Measurements from ENCODE around the gene GLYR1.

The GLYR1 gene

DNA sequence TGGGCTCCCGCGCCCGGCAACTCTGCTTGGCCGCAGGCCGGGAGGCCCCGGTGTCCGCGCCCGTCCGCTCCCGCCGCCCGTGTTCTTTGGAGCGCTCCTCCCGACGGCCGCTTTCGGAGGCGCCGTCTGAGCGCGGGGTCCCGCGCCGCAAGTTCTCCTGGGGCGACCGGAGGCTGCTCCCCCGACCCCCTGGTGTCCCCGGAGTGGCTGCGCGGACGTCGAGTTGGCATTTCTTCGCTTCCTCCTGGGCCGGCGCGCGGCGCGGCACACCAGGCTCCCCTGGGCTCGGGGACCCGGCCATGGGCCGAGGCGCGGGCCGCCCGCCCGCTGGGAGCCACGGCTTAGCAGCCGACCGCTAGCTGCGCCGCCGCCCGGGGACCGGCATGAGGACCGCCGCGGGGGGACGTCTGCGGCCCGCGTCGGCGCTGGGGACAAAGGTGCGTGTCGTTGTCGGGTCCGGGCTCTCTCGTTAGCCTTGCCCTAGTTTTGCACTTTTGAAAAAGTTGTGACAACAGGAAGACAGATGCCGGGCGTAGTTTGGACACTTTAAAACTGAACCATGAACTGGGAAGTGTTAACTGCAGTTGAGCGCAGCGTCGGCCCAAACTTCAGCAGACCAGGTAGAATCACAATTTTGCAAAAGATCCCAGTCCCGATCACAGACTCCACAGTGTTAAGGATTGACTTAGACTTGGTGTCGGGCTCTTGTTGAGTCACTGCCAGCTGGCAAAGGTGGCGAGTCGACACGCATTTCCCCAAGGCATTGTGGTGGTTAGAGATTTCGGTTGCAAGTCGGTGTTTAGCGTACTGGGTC is 893 bp upstream of the GLYR1 start:
- peak; percentile 66 for DNase-seq (ENCODE audit: low spot score)

- DNase-seq (ENCODE audit: low spot score), result peak; percentile 38
These were observed 586 bp downstream of the GLYR1 start for GRCh38 chr16:4846503-4846900.

- DNase-seq (ENCODE audit: low spot score), result no peak
These were observed 6.1 kb downstream of the GLYR1 start for GRCh38 chr16:4840984-4841383.

- DNase-seq (ENCODE audit: low spot score), result no peak
These were observed 7.1 kb downstream of the GLYR1 start for GRCh38 chr16:4839942-4840341.

DNA sequence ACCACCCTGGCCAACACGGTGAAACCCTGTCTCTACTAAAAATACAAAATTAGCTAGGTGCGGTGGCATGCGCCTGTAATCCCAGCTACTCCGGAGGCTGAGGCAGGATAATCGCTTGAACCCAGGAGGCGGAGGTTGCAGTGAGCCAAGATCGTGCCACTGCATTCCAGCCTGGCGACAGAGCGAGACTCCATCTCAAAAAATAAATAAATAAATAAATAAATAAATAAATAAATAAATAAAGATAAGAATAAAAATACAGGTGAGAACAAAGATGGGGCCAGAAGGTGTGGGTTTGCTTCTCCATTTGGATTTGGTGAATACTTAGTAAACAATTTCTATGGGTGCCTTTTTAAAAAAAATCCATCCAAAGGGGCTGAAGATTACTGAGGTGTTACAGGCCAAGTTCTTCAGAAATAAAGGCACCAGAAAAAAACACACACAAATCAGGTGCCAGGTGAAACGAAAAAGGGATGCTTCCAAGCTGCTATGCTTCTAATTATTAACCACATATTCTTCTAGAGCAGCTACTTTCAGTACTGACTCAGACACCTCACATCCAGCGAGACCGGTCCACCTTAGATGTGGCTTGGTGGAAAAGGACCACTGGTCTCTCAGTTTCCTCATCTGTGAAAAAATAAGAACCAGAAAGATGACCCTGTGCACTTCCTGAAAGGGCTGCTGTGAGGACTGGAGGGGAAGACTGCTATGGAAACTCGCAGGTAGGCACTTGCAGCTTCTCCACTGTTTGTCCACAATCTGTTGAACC is 9.2 kb downstream of the GLYR1 start:
- no peak for DNase-seq (ENCODE audit: low spot score)

- no peak for DNase-seq (ENCODE audit: low spot score)
These were observed 10.4 kb downstream of the GLYR1 start for GRCh38 chr16:4836727-4837126.

DNA sequence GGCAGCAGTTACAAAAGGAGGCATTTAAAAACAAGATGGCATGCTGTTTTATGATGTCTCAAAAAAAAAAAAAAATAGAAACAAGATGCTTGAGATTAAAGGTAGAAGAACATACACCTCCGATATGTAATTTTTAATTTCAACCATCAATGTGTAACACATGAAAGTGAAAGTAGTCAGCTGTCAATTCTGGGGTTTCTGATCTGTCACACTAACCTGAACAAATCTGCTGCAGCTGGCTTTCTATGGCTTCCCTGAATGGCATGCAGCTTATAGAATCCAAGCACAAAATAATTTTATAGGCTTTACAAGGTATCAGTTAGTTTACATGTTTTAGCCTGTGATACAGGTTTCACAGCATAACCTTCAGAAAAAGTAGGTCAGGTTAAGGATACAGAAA is 13.5 kb downstream of the GLYR1 start:
- DNase-seq (ENCODE audit: low spot score), result no peak

DNA sequence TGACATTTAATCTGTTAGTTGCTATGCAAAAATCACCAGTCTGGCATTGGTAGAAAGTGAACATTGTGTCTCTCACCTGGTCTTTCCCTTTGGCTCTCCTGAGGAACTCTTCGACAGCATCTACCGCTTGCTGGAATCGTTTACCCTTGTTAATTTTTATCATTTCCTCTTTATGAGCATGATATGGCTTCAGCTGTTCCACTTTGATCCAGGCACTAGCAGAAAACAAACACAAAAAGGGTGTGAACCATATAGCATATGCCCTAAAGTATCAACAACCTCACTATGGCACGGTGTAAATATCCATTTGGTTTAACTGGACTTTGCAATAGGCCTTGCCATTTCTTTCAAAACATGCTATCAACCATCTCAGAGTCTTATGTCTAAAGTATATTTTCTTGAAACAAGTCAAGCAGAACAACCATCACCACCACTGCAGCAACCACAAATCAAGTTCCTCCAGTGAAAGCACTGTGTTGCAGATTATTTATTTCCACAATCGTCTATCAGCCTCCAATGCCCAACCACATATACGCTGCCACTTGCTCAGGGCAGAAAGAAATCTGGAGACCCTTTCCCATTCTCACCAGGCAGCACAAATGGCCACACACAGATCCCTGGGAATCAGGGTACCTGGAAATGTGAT is 14.3 kb downstream of the GLYR1 start:
- DNase-seq (ENCODE audit: low spot score), result no peak

DNA sequence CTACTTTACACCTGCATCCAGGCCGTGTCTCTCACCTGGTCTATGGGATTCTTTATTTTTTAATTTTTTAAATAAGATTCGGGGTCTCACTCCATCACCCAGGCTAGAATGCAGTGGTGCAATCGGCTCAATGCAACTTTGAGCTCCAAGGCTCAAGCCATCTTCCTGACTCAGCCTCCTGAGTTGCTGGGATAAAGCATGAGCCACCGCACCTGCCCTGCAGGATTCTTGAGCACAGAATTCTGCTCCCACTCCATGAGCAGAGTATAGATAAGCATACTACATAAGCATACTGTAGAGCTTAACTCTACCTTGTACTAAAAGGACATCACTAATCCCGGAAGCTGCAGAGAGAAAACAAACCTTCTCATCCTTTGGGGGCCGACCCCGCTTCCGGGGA is 15.5 kb downstream of the GLYR1 start:
- no peak for DNase-seq (ENCODE audit: low spot score)

DNA sequence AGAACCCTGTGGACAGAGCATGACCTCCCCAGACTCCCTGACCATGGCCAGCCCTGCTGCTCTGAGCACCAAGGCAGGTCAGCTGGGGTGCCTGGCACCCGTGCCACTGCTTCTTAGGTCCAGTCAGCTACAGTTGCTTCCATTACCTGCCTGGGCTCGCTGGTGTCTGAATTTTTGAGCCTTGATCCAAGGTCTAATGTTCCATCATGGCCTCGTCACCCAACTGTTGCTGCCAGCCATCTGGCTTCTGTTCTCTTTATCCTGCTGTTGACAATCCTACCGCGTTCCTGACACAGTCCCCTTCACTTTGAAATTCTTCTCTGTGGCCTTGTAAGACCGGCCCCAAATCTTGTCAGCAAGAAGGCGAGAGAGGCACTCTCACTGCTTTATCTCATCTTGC is 16.7 kb downstream of the GLYR1 start:
- DNase-seq (ENCODE audit: low spot score), result no peak

DNA sequence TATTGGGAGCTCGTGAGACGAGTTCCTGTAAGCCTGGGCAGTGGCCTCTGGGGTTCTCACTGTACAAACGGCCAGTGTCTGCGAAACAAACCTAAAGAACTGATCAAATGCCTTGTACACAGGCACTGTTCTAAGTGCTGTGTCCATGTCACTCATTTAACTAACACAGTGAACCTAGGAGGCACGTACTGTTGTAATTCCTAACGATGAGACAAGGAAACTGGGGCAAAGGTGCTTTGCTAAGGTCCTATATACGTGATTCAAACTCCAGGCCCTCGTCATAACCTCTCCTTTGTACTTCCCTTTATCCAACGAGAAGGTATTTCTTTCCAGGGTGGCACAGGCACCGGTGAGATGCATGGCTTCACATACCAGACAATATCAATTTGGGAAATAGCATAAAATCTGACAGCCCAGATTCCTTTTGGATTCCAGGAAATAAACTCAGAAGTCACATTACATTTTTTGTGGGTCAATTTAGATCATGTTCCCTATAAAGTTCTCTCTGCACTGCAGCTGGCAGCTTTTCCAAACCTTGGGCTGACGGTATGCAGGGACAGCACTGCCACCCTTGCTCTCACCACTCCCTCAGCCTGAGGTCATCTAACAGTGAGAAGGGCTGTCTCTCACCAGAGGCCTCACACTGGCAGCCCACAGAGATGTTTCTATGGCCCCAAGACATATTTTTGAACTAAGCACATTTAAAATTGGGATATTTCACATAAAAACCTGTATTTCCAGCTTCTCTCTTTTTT is 18.3 kb downstream of the GLYR1 start:
- no peak for DNase-seq (ENCODE audit: low spot score)

DNA sequence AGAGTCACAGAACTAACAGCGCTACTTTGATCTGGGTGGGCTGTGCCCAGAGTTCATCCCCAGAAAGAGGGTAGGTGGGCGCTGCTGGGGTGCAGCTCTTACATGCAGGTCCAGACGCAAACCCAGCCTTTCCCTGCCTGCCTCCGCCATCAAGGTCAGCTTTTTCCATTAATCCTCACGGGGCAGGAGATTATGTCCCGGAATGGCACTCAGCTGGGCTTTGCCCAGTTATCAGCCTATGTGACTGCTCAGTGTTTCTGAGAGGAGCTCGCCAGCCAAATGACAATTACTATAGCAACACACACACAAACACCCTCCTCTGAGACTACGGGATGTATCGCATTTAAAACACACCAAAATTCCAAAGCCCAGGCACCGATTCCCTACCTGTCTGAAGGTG is 20.1 kb downstream of the GLYR1 start:
- no peak for DNase-seq (ENCODE audit: low spot score)

- DNase-seq (ENCODE audit: low spot score), result no peak
These were observed 20.6 kb downstream of the GLYR1 start for GRCh38 chr16:4826526-4826925.

DNA sequence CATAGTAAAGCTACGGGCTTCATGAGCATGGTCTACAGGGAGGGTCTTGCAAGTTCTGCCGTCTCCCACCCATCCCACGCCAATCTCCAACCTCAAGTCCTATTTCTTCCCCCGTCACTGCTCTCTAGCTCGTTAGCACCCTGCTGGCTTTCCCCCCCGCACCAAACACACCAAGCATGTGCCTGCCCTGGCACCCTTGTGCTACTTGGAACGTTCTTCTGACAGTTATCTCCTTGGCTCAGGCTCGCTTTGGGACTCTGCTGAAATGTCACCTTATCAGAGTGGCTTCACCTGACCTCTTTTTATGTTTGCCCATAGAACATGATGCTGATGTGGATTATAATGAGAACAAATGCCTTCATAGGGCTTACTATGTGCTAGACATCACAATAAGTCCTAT is 21.9 kb downstream of the GLYR1 start:
- no peak for DNase-seq (ENCODE audit: low spot score)

- DNase-seq (ENCODE audit: low spot score), result no peak
These were observed 26.4 kb downstream of the GLYR1 start for GRCh38 chr16:4820652-4821051.

DNA sequence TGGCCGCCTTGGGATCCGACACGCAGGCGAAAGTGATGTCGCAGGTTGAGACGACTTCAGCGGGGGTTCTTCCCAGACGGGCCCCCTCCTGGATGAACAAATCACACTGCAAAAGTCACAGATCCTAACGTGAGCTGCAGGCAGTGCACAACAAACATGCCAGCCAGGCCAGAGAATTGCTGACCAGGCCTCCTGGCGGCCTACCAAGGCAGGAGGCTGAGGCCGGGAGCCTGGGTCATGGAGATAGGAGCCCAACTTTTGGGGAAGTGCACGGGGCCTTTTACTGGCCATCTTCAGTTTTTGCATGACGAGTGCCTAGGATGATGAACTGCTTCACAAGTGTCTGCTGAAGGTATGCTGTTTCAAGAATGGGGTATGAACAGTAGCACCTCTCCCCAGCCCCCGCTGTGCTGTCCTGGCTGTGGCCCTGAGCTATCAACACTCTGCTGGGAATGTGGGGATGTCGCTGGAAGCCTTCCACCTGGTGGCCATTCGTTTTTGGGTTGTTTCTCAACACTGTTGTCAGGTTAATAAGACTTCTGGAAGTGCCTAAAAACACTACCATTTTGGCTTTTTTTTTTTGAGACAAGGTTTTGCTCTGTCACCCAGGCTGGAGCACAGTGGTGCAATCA is 32.4 kb downstream of the GLYR1 start:
- DNase-seq (ENCODE audit: low spot score), result no peak

DNA sequence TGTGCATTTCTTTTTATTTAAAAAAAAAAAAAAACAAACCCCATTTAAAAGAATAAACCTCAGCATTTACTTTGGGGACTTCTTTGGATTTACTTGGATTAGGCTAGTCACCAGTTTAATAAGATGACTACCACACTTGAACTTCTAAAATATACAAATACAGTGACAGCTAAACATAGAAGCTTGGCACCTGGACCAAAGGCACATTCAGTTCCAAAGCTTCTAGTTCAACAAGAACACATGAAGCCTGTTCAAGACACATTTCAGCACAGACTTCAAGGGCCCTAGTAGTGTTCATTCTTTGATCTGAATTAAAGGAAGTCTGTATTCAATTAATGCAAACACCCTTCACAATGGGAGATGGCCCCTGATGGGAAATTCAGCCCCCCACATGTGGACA is 33.0 kb downstream of the GLYR1 start:
- DNase-seq (ENCODE audit: low spot score), result no peak

DNA sequence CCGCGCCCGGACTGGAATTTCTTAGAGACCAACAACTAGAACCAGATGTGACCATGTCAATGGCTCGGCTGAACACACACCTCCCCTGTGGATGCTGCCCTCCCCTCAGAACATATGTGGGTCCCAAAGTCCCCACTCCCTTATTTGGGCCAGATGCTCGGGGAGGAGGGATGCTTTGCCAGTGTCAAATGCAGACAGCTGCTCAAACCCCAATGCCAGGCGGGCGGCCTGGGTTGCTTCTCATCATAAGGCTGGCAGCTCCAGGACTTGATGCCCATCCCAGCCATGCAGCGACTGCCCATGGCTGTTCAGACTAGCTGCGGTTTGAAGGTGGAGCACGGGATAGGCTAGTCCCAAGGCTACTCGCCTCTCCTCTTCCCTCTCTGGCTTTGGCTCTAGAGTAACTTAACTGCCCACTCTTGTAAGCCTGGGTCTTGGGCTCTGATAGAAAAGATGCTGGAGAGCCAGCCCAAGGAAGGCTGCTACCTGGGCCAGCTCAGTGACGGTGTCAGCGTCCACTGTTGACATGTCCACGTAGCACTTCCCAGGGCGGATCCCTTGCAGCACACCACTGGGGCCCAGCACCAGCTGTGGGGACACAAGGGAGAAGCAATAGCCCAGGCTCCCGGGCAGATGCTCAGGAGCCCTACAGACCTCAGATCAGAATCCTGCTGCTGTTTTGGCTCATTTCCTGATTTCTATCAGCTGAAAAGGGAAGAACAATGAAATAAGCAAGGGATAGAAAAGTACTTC is 33.7 kb downstream of the GLYR1 start:
- DNase-seq (ENCODE audit: low spot score), result no peak

DNA sequence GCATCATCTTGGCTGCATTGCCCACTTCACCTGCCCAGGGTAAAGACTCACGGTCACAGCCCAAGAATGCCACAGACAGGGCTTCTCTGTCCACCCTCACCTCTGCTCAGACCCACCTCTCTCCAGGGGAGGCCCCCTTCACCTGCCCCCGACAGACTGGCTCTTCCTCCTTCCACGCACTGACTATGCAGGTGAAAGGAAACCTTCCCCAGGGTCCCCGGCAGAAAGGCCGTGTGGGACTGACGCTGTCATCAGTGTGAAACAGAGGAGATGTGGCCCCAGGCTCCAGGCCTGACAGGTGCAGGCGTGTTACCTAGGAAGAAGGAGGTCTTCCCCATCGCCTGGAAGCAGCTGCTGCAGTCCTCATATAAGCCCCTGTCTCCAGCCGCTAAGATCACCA is 35.3 kb downstream of the GLYR1 start:
- DNase-seq (ENCODE audit: low spot score), result no peak

DNA sequence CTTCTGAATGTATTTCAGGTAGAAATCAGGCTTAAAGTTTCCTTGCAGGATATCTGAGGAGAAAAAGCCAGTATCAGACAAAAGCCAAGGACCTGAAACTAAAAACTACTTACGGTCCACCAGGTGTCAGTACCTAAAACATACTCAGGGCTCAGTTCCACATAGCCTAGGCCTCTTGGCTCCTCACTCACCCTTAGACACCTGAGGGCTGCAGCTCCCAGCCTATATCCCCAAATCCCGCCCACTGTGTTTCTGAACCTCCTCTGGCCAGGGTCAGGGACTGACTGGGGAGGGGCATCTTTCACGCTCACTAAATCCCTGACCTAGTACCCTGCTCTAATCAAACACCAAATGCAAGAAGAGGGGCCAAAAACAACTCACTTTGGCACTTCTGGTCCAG is 35.8 kb downstream of the GLYR1 start:
- no peak for DNase-seq (ENCODE audit: low spot score)

- no peak for DNase-seq (ENCODE audit: low spot score)
These were observed 40.8 kb downstream of the GLYR1 start for GRCh38 chr16:4806280-4806679.
